ENCODE measurements around the gene PLCG1.

PLCG1 gene

DNA sequence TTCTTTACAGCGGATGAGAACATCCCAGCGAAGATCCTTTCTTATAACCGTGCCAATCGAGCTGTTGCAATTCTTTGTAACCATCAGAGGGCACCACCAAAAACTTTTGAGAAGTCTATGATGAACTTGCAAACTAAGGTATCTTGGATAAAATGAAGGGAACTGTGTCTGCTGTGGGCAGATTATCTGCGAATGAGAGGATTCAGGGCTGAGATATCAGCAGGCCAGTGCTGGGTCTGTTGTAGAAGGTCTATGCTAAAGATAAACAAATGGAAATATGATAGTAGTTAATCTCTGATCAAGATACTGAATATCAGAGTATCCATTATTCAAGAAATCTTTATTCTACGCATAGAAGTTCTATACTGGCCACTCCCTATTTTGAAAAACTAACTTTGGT lies 19.2 kb upstream of the PLCG1 start:
- TF ChIP-seq, protein P1, sequence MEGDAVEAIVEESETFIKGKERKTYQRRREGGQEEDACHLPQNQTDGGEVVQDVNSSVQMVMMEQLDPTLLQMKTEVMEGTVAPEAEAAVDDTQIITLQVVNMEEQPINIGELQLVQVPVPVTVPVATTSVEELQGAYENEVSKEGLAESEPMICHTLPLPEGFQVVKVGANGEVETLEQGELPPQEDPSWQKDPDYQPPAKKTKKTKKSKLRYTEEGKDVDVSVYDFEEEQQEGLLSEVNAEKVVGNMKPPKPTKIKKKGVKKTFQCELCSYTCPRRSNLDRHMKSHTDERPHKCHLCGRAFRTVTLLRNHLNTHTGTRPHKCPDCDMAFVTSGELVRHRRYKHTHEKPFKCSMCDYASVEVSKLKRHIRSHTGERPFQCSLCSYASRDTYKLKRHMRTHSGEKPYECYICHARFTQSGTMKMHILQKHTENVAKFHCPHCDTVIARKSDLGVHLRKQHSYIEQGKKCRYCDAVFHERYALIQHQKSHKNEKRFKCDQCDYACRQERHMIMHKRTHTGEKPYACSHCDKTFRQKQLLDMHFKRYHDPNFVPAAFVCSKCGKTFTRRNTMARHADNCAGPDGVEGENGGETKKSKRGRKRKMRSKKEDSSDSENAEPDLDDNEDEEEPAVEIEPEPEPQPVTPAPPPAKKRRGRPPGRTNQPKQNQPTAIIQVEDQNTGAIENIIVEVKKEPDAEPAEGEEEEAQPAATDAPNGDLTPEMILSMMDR (IDR thresholded peaks at IDR 0.05) = peak; percentile 23; the same call in 1 of the 2 replicates

GRCh38 chr20:41118632-41119031 lies 18.7 kb upstream of the PLCG1 start:
- TF ChIP-seq, protein P1 (IDR thresholded peaks at IDR 0.05) = no peak

DNA sequence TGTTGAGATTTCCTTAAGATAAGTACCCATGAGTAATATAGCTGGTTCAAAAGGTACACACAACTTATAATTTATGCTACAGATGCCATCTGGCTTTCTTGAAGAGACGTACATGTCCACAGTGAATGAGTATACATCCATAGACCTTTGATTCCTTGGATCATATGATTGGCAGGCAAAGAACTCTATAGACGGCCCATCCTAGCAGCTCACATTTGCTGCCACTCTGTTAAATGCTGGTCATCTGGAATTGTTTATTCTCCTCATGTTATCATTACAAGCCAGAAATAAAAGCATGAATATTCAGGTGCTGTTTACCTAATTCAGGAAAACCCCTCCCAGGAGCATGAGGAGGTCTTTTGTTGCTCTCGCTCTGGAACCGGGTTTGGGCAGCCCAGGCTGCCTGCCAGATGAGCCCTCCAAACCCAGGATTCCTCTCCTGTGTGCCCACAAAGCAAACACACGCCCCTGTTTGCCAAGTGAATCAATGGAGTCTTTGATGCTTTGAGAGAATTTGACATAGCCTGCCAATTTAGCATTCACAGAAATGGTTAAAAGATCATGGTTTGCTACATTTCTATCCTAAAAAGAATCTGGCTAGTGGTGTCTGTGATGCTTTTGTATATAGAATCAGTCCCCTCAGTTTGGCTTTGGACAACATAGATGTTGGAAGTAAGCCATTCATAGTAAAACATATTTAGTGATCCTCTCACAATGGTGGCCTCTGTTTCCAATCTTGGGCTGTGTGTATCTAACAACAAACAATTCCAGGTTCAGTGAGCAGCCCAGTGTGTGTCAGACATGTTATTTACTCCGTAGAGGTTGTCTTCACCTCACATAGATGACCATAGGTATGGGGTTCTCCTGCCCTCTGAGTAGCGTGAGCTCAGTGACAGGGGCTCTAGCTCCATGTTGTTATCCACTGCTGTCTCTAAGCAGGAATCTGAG lies 17.5 kb upstream of the PLCG1 start:
- TF ChIP-seq, protein P1 (IDR thresholded peaks at IDR 0.05) = no peak

- TF ChIP-seq, protein P1 (IDR thresholded peaks at IDR 0.05) = no peak
Observed at GRCh38 chr20:41121399-41121798, 15.9 kb upstream of the PLCG1 start.

GRCh38 chr20:41123631-41124030 lies 13.7 kb upstream of the PLCG1 start:
- TF ChIP-seq, protein P1 (IDR thresholded peaks at IDR 0.05) = no peak

- TF ChIP-seq, protein P1 (IDR thresholded peaks at IDR 0.05) = no peak
Observed at GRCh38 chr20:41124451-41125094, 12.8 kb upstream of the PLCG1 start.

DNA sequence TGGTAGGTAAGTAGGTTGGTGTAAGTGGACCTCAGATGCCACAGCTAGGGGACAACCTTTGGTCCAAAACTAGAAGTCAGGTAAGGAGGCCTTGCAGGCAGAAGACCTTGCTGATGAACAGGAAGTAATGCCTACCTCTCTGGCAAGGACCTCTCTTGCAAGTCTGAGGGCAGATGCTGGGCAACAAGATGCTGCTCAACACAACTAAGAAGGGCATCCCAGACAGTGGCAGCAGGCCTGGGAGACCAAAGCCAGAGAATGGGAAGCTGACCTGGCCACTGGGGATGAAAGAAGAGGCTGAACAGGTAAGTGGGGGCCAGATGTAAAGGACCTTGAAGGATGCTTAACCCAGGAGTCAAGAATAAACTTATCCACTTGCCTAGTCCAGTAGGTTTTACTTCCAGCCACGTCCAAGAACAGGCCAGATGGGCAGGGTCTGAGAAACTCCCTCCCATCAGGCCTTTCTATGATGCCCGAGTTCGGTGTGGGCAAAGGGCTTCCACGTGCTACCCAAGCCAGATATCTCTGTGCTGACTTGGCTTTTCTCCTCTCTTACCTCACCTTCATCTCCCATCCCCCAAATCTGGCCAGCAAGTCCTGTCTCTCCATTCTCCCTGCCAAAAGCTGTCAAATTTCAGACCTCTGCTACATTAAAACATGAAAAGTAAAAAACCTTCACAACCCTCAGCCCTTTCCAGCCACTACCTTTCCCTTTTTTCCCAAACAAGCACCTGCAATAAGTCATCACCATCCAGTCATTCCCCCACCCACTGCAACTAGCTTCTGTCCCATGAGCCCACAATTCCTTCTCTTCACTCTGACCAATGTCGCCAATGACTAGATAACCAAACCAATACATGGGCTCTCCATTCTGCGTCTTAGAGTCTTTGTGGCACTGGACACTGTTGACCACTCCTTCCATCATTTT lies 11.5 kb upstream of the PLCG1 start:
- TF ChIP-seq, protein P1 (IDR thresholded peaks at IDR 0.05) = no peak
